WTC11 (cell line): ENCODE data around the gene RUNX1.

Experiments
- CTCF ChIP-seq: fragments of 200-600 bp; IDR thresholded peaks from 2 replicates; pipeline ENCODE4 v1.8.0; 2022; ENCODE audit warnings: antibody characterized with exemption
- ESRRA ChIP-seq: sonication (generic); formaldehyde crosslinking; IDR thresholded peaks from 2 replicates; pipeline ENCODE4 v1.8.1; 2022; ENCODE audit warnings: mild to moderate bottlenecking, missing genetic modification reagents, borderline replicate concordance
- FOXP1 ChIP-seq: sonication (generic); formaldehyde crosslinking; IDR thresholded peaks from 2 replicates; pipeline ENCODE4 v1.8.0; 2022; ENCODE audit warnings: missing genetic modification reagents, mild to moderate bottlenecking, moderate library complexity, borderline replicate concordance
- FOXP4 ChIP-seq: sonication (generic); formaldehyde crosslinking; IDR thresholded peaks from 2 replicates; pipeline ENCODE4 v1.8.0; 2022; ENCODE audit warnings: mild to moderate bottlenecking, missing genetic modification reagents
- HMGXB4 ChIP-seq: sonication (generic); formaldehyde crosslinking; IDR thresholded peaks from 2 replicates; pipeline ENCODE4 v1.8.1; 2023; ENCODE audit warnings: mild to moderate bottlenecking, moderate library complexity, missing genetic modification reagents
- NR2C2 ChIP-seq: sonication (generic); formaldehyde crosslinking; IDR thresholded peaks from 2 replicates; pipeline ENCODE4 v1.8.0; 2022; ENCODE audit warnings: mild to moderate bottlenecking, missing genetic modification reagents
- PRRX2 ChIP-seq: fragments of 250-450 bp; sonication (Bioruptor Pico); IDR thresholded peaks from 2 replicates; pipeline ENCODE4 v1.8.0; 2021; ENCODE audit warnings: mild to moderate bottlenecking
- SMAD3 ChIP-seq: sonication (generic); formaldehyde crosslinking; IDR thresholded peaks from 2 replicates; pipeline ENCODE4 v1.8.0; 2022; ENCODE audit warnings: missing genetic modification reagents, mild to moderate bottlenecking, borderline replicate concordance
- ZBTB21 ChIP-seq: sonication (generic); formaldehyde crosslinking; IDR thresholded peaks from 2 replicates; pipeline ENCODE4 v1.8.1; 2023; ENCODE audit warnings: mild to moderate bottlenecking, missing genetic modification reagents, borderline replicate concordance
- ZNF232 ChIP-seq: sonication (generic); formaldehyde crosslinking; IDR thresholded peaks from 2 replicates; pipeline ENCODE4 v1.8.0; 2022; ENCODE audit warnings: mild to moderate bottlenecking, missing genetic modification reagents
- ZNF263 ChIP-seq: sonication (generic); formaldehyde crosslinking; IDR thresholded peaks from 2 replicates; pipeline ENCODE4 v1.8.1; 2022; ENCODE audit warnings: low read depth, mild to moderate bottlenecking, moderate library complexity, missing genetic modification reagents
- ZNF423 ChIP-seq: fragments of 250-450 bp; sonication (Bioruptor Pico); IDR thresholded peaks from 2 replicates; pipeline ENCODE4 v2.1.2; 2022; ENCODE audit warnings: mild to moderate bottlenecking, moderate library complexity
- ZNF425 ChIP-seq: fragments of 250-450 bp; sonication (Bioruptor Pico); conservative IDR thresholded peaks from 2 replicates; pipeline ENCODE4 v1.9.0; 2021; ENCODE audit warnings: mild to moderate bottlenecking

- TF ChIP-seq ZNF423 (CRISPR knock-in tag), result no peak
- TF ChIP-seq CTCF, result no peak
- no peak for TF ChIP-seq ZBTB21 (CRISPR knock-in tag)
- TF ChIP-seq ESRRA (CRISPR knock-in tag), result no peak
- TF ChIP-seq HMGXB4 (CRISPR knock-in tag), result no peak
- no peak for TF ChIP-seq NR2C2 (CRISPR knock-in tag)
- no peak for TF ChIP-seq FOXP4 (CRISPR knock-in tag)
- no peak for TF ChIP-seq PRRX2 (CRISPR knock-in tag)
- TF ChIP-seq ZNF263 (CRISPR knock-in tag), result no peak
- TF ChIP-seq FOXP1 (CRISPR knock-in tag), result no peak
- TF ChIP-seq ZNF425 (CRISPR knock-in tag), result no peak
- no peak for TF ChIP-seq ZNF232 (CRISPR knock-in tag)
- TF ChIP-seq SMAD3, result no peak
Observed at GRCh38 chr21:34944015-34944755, 104.9 kb downstream of the RUNX1 start.
